ENCODE data around the gene TFCP2.

TFCP2 gene

GRCh38 chr12:51183349-51183748, 10.4 kb upstream of the TFCP2 start:
- peaks cover 0 to 7% of the 10 kb centered on the region in 2 experiments for H3K27me3 ChIP-seq (ENCODE audit: control insufficient read depth in 1 of 2, insufficient read depth in 1 of 2, low read length in 2 of 2)
- H2AK5ac ChIP-seq (ENCODE audit: low read length, severe bottlenecking) = no peak overlapping the region
- H3K4ac ChIP-seq (ENCODE audit: low read depth in 1 of 2, low read length in 2 of 2) = no peak overlapping the region
- no peak overlapping the region for H3K4me2 ChIP-seq (ENCODE audit: low read length, poor library complexity, severe bottlenecking)
- no peak overlapping the region for H3K4me3 ChIP-seq (ENCODE audit: insufficient read depth in 1 of 2, low read depth in 1 of 2, low read length in 2 of 2)
- H3K14ac ChIP-seq (ENCODE audit: low read length in 2 of 2) = no peak overlapping the region
- H3K9me3 ChIP-seq (ENCODE audit: control insufficient read depth, low read length) = no peaks in the 10 kb centered on the region
- no peaks in the 10 kb centered on the region for H3K36me3 ChIP-seq (ENCODE audit: control insufficient read depth in 1 of 2, insufficient read depth in 2 of 2, low read depth in 1 of 2, low read length in 2 of 2)
- H4K91ac ChIP-seq (ENCODE audit: low read length) = no peak overlapping the region
- no peak overlapping the region for H2BK5ac ChIP-seq (ENCODE audit: low read depth, low read length, poor library complexity, severe bottlenecking)
- H3K23ac ChIP-seq (ENCODE audit: low read length in 2 of 2) = no peak overlapping the region
- DNase-seq = no peak
- H4K8ac ChIP-seq (ENCODE audit: low read length) = no peak overlapping the region
- 75% methylated on average over 3 of the region's 3 CpGs for WGBS
- no peak overlapping the region for H2BK15ac ChIP-seq (ENCODE audit: low read depth, poor library complexity, severe bottlenecking)
- no peak overlapping the region for H3K27ac ChIP-seq (ENCODE audit: low read length, poor library complexity, severe bottlenecking)
- no peak overlapping the region for H2BK120ac ChIP-seq (ENCODE audit: low read depth, low read length)
- H3K18ac ChIP-seq (ENCODE audit: low read depth in 1 of 2, low read length in 2 of 2) = no peak overlapping the region
- no peak overlapping the region for H2BK12ac ChIP-seq (ENCODE audit: low read length in 2 of 2)
- H2AFZ ChIP-seq (ENCODE audit: low read depth, low read length) = no peak overlapping the region
- H3K9ac ChIP-seq (ENCODE audit: low read length) = no peak overlapping the region
- no peaks in the 10 kb centered on the region for H3K79me1 ChIP-seq (replicated peaks; ENCODE audit: low read length, poor library complexity, severe bottlenecking)
- no peaks in the 10 kb centered on the region for H3K4me1 ChIP-seq (ENCODE audit: control insufficient read depth, insufficient read depth, low read depth, low read length)

- Histone ChIP-seq H3K9ac (ENCODE audit: low read length) (no peak overlapping the region), H3K79me1 (replicated peaks; ENCODE audit: low read length, poor library complexity, severe bottlenecking) (no peaks in the 10 kb centered on the region), H3K4me3 (ENCODE audit: insufficient read depth in 1 of 2, low read depth in 1 of 2, low read length in 2 of 2) (no peak overlapping the region), H4K91ac (ENCODE audit: low read length) (no peak overlapping the region), H2BK12ac (ENCODE audit: low read length in 2 of 2) (no peak overlapping the region), H3K36me3 (ENCODE audit: control insufficient read depth in 1 of 2, insufficient read depth in 2 of 2, low read depth in 1 of 2, low read length in 2 of 2) (no peaks in the 10 kb centered on the region), H3K18ac (ENCODE audit: low read depth in 1 of 2, low read length in 2 of 2) (no peak overlapping the region), H4K8ac (ENCODE audit: low read length) (no peak overlapping the region), H2BK120ac (ENCODE audit: low read depth, low read length) (no peak overlapping the region), H3K9me3 (ENCODE audit: control insufficient read depth, low read length) (no peaks in the 10 kb centered on the region), H3K4ac (ENCODE audit: low read depth in 1 of 2, low read length in 2 of 2) (no peak overlapping the region), H2BK5ac (ENCODE audit: low read depth, low read length, poor library complexity, severe bottlenecking) (no peak overlapping the region), H3K27ac (ENCODE audit: low read length, poor library complexity, severe bottlenecking) (no peak overlapping the region), H2BK15ac (ENCODE audit: low read depth, poor library complexity, severe bottlenecking) (no peak overlapping the region), H3K14ac (ENCODE audit: low read length in 2 of 2) (no peak overlapping the region), H3K23ac (ENCODE audit: low read length in 2 of 2) (no peak overlapping the region), H2AK5ac (ENCODE audit: low read length, severe bottlenecking) (no peak overlapping the region), H3K4me1 (ENCODE audit: control insufficient read depth, insufficient read depth, low read depth, low read length) (no peaks in the 10 kb centered on the region), H2AFZ (ENCODE audit: low read depth, low read length) (no peak overlapping the region), H3K27me3 (ENCODE audit: control insufficient read depth in 1 of 2, insufficient read depth in 1 of 2, low read length in 2 of 2) (peaks cover 0 to 7% of the 10 kb centered on the region in 2 experiments), H3K4me2 (ENCODE audit: low read length, poor library complexity, severe bottlenecking) (no peak overlapping the region)
- WGBS = 75% methylated on average over 5 of the region's 5 CpGs
- no peak for DNase-seq
Observed at GRCh38 chr12:51181558-51181957, 8.6 kb upstream of the TFCP2 start.

- WGBS = 100% methylated on average over 2 of the region's 2 CpGs
- no peaks in the 10 kb centered on the region for H3K27me3 ChIP-seq (ENCODE audit: control insufficient read depth in 1 of 2, insufficient read depth in 1 of 2, low read length in 2 of 2)
Observed at GRCh38 chr12:51177897-51178296, 5.0 kb upstream of the TFCP2 start.

GRCh38 chr12:51174501-51174900, 1.6 kb upstream of the TFCP2 start:
- no peak overlapping the region for H2AK5ac ChIP-seq (ENCODE audit: low read length, severe bottlenecking)
- H3K9me3 ChIP-seq (ENCODE audit: control insufficient read depth, low read length) = no peaks in the 10 kb centered on the region
- H3K4me3 ChIP-seq (ENCODE audit: insufficient read depth in 1 of 2, low read depth in 1 of 2, low read length in 2 of 2) = no peak overlapping the region
- H3K4me2 ChIP-seq (ENCODE audit: low read length, poor library complexity, severe bottlenecking) = no peak overlapping the region
- H2BK12ac ChIP-seq (ENCODE audit: low read length in 2 of 2) = no peak overlapping the region
- no peak overlapping the region for H4K91ac ChIP-seq (ENCODE audit: low read length)
- H3K23ac ChIP-seq (ENCODE audit: low read length in 2 of 2) = no peak overlapping the region
- no peak overlapping the region for H3K27ac ChIP-seq (ENCODE audit: low read length, poor library complexity, severe bottlenecking)
- no peaks in the 10 kb centered on the region for H3K4me1 ChIP-seq (ENCODE audit: control insufficient read depth, insufficient read depth, low read depth, low read length)
- H3K79me1 ChIP-seq (replicated peaks; ENCODE audit: low read length, poor library complexity, severe bottlenecking) = no peaks in the 10 kb centered on the region
- DNase-seq = no peak
- H2AFZ ChIP-seq (ENCODE audit: low read depth, low read length) = no peak overlapping the region
- H3K36me3 ChIP-seq (ENCODE audit: control insufficient read depth in 1 of 2, insufficient read depth in 2 of 2, low read depth in 1 of 2, low read length in 2 of 2) = no peaks in the 10 kb centered on the region
- H3K9ac ChIP-seq (ENCODE audit: low read length) = no peak overlapping the region
- no peak overlapping the region for H2BK120ac ChIP-seq (ENCODE audit: low read depth, low read length)
- no peaks in the 10 kb centered on the region for H3K27me3 ChIP-seq (ENCODE audit: control insufficient read depth in 1 of 2, insufficient read depth in 1 of 2, low read length in 2 of 2)
- H3K18ac ChIP-seq (ENCODE audit: low read depth in 1 of 2, low read length in 2 of 2) = no peak overlapping the region
- no peak overlapping the region for H2BK5ac ChIP-seq (ENCODE audit: low read depth, low read length, poor library complexity, severe bottlenecking)
- no peak overlapping the region for H4K8ac ChIP-seq (ENCODE audit: low read length)
- H3K4ac ChIP-seq (ENCODE audit: low read depth in 1 of 2, low read length in 2 of 2) = no peak overlapping the region
- H2BK15ac ChIP-seq (ENCODE audit: low read depth, poor library complexity, severe bottlenecking) = no peak overlapping the region
- 100% methylated on average over 1 of the region's 1 CpG for WGBS
- no peak overlapping the region for H3K14ac ChIP-seq (ENCODE audit: low read length in 2 of 2)

More at GRCh38 chr12:51177897-51178296, 5.0 kb upstream of the TFCP2 start:
- Histone ChIP-seq H2AK5ac (ENCODE audit: low read length, severe bottlenecking) (no peak overlapping the region), H2AFZ (ENCODE audit: low read depth, low read length) (no peak overlapping the region), H3K36me3 (ENCODE audit: control insufficient read depth in 1 of 2, insufficient read depth in 2 of 2, low read depth in 1 of 2, low read length in 2 of 2) (no peaks in the 10 kb centered on the region), H3K27ac (ENCODE audit: low read length, poor library complexity, severe bottlenecking) (no peak overlapping the region), H3K4me3 (ENCODE audit: insufficient read depth in 1 of 2, low read depth in 1 of 2, low read length in 2 of 2) (no peak overlapping the region), H3K4me2 (ENCODE audit: low read length, poor library complexity, severe bottlenecking) (no peak overlapping the region), H3K14ac (ENCODE audit: low read length in 2 of 2) (no peak overlapping the region), H4K91ac (ENCODE audit: low read length) (no peak overlapping the region), H3K4me1 (ENCODE audit: control insufficient read depth, insufficient read depth, low read depth, low read length) (no peaks in the 10 kb centered on the region), H4K8ac (ENCODE audit: low read length) (no peak overlapping the region), H3K4ac (ENCODE audit: low read depth in 1 of 2, low read length in 2 of 2) (no peak overlapping the region), H2BK15ac (ENCODE audit: low read depth, poor library complexity, severe bottlenecking) (no peak overlapping the region), H3K9ac (ENCODE audit: low read length) (no peak overlapping the region), H2BK120ac (ENCODE audit: low read depth, low read length) (no peak overlapping the region), H3K18ac (ENCODE audit: low read depth in 1 of 2, low read length in 2 of 2) (no peak overlapping the region), H2BK5ac (ENCODE audit: low read depth, low read length, poor library complexity, severe bottlenecking) (no peak overlapping the region), H3K79me1 (replicated peaks; ENCODE audit: low read length, poor library complexity, severe bottlenecking) (no peaks in the 10 kb centered on the region), H2BK12ac (ENCODE audit: low read length in 2 of 2) (no peak overlapping the region), H3K9me3 (ENCODE audit: control insufficient read depth, low read length) (no peaks in the 10 kb centered on the region), H3K23ac (ENCODE audit: low read length in 2 of 2) (no peak overlapping the region)
- DNase-seq = no peak
